GM12873 (cell line): Measurements from ENCODE around the gene SLITRK3.

Source experiments
- CTCF ChIP-seq: IDR thresholded peaks from 2 replicates; pipeline ENCODE4 v1.5.1; 2012; ENCODE audit warnings: low read depth, mild to moderate bottlenecking, moderate library complexity, low read length, control low read depth; ENCODE audit not compliant: insufficient read depth; ENCODE audit errors: missing control alignments

SLITRK3 gene, protein sequence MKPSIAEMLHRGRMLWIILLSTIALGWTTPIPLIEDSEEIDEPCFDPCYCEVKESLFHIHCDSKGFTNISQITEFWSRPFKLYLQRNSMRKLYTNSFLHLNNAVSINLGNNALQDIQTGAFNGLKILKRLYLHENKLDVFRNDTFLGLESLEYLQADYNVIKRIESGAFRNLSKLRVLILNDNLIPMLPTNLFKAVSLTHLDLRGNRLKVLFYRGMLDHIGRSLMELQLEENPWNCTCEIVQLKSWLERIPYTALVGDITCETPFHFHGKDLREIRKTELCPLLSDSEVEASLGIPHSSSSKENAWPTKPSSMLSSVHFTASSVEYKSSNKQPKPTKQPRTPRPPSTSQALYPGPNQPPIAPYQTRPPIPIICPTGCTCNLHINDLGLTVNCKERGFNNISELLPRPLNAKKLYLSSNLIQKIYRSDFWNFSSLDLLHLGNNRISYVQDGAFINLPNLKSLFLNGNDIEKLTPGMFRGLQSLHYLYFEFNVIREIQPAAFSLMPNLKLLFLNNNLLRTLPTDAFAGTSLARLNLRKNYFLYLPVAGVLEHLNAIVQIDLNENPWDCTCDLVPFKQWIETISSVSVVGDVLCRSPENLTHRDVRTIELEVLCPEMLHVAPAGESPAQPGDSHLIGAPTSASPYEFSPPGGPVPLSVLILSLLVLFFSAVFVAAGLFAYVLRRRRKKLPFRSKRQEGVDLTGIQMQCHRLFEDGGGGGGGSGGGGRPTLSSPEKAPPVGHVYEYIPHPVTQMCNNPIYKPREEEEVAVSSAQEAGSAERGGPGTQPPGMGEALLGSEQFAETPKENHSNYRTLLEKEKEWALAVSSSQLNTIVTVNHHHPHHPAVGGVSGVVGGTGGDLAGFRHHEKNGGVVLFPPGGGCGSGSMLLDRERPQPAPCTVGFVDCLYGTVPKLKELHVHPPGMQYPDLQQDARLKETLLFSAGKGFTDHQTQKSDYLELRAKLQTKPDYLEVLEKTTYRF

DNA sequence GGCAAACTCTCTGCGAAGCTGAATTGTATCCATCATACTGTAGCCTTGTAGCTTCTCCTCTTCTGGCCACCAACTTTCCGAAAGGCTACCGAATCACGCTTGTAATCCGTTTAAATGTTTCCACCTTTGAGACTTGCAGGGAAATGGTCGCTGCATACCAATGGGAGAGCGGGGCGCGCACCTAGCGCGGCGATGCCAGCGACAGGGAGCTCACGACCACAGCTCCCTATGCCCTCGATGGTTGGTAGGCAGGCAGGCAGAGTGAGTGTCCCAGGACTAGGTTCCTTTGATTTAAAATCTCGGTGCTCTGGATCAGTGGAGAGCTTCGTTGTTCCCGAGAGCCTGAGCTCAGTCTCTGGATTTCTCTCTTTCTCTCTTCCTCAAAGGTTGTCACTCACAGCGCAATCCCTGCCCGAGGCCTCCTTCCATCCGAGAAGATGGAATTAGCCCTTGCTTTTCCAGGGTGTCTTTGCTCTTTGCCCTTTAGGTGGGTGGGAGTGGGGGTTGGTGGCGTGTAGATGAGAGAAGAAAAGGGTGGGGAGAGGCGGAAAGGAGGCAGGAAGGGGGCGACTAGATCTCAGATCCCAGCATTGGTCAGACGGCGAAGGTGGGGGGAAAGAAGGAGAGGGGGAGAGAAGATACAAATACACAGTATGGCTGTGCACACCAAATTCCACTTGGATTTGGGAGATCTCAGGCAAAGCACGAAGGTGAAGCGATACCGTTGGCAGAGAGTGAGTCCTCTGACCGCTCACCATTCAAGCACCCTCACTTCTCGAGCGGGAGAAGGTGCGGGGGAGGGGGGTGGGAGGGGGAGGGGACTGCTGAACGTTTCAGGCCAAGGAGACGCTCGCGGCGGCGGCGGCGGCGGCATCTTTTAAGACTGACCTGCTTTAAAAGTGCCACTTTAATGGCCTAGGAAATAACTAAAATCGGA lies at the start of gene SLITRK3:
SLITRK3 (minus strand) TSS at position 745 of the 937 bp plus-strand sequence. CDS start 5,554 bp downstream, outside the sequence.
- TF ChIP-seq CTCF, result no peak

DNA sequence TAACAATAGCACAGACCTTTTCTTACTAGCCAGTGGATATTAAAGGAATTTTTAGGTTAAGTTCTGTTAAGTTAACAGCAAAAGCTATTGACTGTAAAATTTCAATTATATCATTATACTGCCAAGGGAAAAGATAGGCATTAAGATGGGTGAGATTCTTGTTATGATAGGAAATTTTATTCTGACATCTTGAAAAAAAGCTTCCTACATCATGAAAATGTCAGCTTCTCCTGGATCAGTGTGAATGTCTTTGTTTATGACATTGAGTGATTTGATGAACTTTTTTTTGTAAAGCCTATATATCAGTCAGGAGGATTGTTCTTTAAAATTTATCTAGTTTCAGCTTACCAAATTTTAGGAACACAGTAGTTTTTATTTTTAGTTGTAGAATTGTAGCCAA lies 47.4 kb upstream of the SLITRK3 start:
- no peak for TF ChIP-seq CTCF

- TF ChIP-seq CTCF, result no peak
Observed at GRCh38 chr3:165233501-165234195, 37.5 kb upstream of the SLITRK3 start.

GRCh38 chr3:165225604-165226003 lies 29.4 kb upstream of the SLITRK3 start:
- no peak for TF ChIP-seq CTCF

- no peak for TF ChIP-seq CTCF
Observed at GRCh38 chr3:165217739-165218138, 21.6 kb upstream of the SLITRK3 start.

GRCh38 chr3:165212580-165212979 lies 16.4 kb upstream of the SLITRK3 start:
- TF ChIP-seq CTCF, result no peak
